Hepatocyte (in vitro differentiated cells): Measurements from ENCODE around the gene CD1D.

ENCODE experiments used
- CTCF ChIP-seq: fragments of 200-600 bp; sonication (generic); IDR thresholded peaks from 2 replicates; pipeline ENCODE4 v1.5.1; 2016; ENCODE audit warnings: antibody characterized with exemption, mild to moderate bottlenecking; ENCODE audit not compliant: poor library complexity
- EZH2 ChIP-seq: fragments of 200-600 bp; sonication (generic); IDR thresholded peaks from 2 replicates; pipeline ENCODE4 v1.6.1; 2016; ENCODE audit warnings: antibody characterized with exemption, mild to moderate bottlenecking, borderline replicate concordance
- EZH2phosphoT487 ChIP-seq: fragments of 200-600 bp; sonication (generic); IDR thresholded peaks from one replicate; pipeline ENCODE4 v1.6.1; 2018; ENCODE audit warnings: antibody characterized with exemption, mild to moderate bottlenecking, low read depth, moderate library complexity; ENCODE audit not compliant: unreplicated experiment, severe bottlenecking

GRCh38 chr1:158159597-158159996 is 21.1 kb upstream of the CD1D start:
- no peak for TF ChIP-seq CTCF
- TF ChIP-seq EZH2, result no peak
- TF ChIP-seq EZH2phosphoT487, result no peak
